ENCODE measurements around the gene ST3GAL4.

DNA sequence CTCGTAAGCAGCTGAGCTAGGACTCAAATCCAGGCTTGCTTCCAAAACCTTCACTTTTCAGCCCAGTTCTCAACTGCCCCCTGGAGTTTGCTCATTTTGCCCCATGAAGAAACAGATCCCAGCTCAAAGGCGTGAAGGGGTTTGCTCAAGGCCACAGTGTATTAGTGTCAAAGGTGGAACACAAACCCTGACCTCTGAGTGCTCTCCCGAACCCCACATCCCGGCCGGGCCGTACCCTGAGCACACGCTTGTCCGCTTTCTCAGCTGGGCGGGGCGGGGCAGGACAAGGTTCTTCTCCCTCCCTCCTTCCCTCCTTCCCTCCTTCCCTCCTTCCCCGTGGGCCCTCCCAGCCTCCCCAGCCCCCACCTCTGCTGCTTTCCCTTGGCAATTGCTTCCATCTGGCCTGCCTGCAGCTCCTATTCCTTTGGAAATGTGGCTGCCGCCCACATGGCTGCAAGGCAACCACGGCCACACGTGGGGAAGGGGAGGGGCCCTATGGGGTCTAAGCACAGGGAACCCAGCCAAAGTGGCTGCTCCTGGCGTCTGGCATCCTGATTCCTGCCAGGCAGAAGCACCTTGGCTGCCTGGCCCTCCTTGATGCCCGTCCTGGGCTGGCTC lies 4.1 kb downstream of the ST3GAL4 start:
- TF ChIP-seq POLR2A (IDR thresholded peaks at IDR 0.05) (no peak), CTCF (IDR thresholded peaks at IDR 0.05) (peak in 1 of 3 experiments; percentile 34)

Data from testis (tissue), 2 donors.